Ishikawa (cell line): Measurements from ENCODE around the gene MCF2L.

Experiments used
- CEBPB ChIP-seq: IDR thresholded peaks from 2 replicates; pipeline ENCODE4 v1.6.1; 2012
- CREB1 ChIP-seq: IDR thresholded peaks from 2 replicates; pipeline ENCODE4 v1.6.1; 2012; ENCODE audit warnings: low read depth
- EGR1 ChIP-seq: IDR thresholded peaks from 2 replicates; pipeline ENCODE4 v1.6.1; 2012
- EP300 ChIP-seq: IDR thresholded peaks from 2 replicates; pipeline ENCODE4 v1.6.1; 2012; ENCODE audit warnings: borderline replicate concordance
- FOXM1 ChIP-seq: IDR thresholded peaks from 2 replicates; pipeline ENCODE4 v1.6.1; 2012; ENCODE audit warnings: low read depth, borderline replicate concordance
- MAX ChIP-seq: IDR thresholded peaks from 2 replicates; pipeline ENCODE4 v1.6.1; 2012
- NFIC ChIP-seq: IDR thresholded peaks from 2 replicates; pipeline ENCODE4 v1.6.1; 2012
- RAD21 ChIP-seq: IDR thresholded peaks from 2 replicates; pipeline ENCODE4 v1.6.1; 2012; ENCODE audit warnings: low read depth
- REST ChIP-seq: IDR thresholded peaks from 2 replicates; pipeline ENCODE4 v1.6.1; 2012; ENCODE audit warnings: low read depth, mild to moderate bottlenecking
- TAF1 ChIP-seq: IDR thresholded peaks from 2 replicates; pipeline ENCODE4 v1.6.1; 2012; ENCODE audit warnings: low read depth, mild to moderate bottlenecking
- TCF12 ChIP-seq: IDR thresholded peaks from 2 replicates; pipeline ENCODE4 v1.6.1; 2012; ENCODE audit warnings: low read depth
- TEAD4 ChIP-seq: IDR thresholded peaks from 2 replicates; pipeline ENCODE4 v1.6.1; 2012
- USF1 ChIP-seq: IDR thresholded peaks from 2 replicates; pipeline ENCODE4 v1.6.1; 2012
- YY1 ChIP-seq: IDR thresholded peaks from 2 replicates; pipeline ENCODE4 v1.6.1; 2012; ENCODE audit warnings: low read depth

- TF ChIP-seq EP300: no peak
- TF ChIP-seq YY1: no peak
- TF ChIP-seq TEAD4: no peak
- TF ChIP-seq CREB1: no peak
- no peak for TF ChIP-seq USF1
- TF ChIP-seq CEBPB: no peak
- TF ChIP-seq REST: no peak
- TF ChIP-seq RAD21: no peak
- no peak for TF ChIP-seq MAX
- no peak for TF ChIP-seq EGR1
- TF ChIP-seq NFIC: no peak
- TF ChIP-seq TCF12: no peak
- TF ChIP-seq FOXM1: no peak
- TF ChIP-seq TAF1: no peak
Measured at GRCh38 chr13:113040597-113041292, 71.7 kb downstream of the MCF2L start.
